ENCODE results near the gene DNER.

GRCh38 chr2:229526951-229527350, 187.4 kb downstream of the DNER start:
- no peak for TF ChIP-seq CTCF (IDR thresholded peaks at IDR 0.05)
- no peak for TF ChIP-seq POLR2A (IDR thresholded peaks at IDR 0.05)
